ENCODE data around the gene AIP.

DNA sequence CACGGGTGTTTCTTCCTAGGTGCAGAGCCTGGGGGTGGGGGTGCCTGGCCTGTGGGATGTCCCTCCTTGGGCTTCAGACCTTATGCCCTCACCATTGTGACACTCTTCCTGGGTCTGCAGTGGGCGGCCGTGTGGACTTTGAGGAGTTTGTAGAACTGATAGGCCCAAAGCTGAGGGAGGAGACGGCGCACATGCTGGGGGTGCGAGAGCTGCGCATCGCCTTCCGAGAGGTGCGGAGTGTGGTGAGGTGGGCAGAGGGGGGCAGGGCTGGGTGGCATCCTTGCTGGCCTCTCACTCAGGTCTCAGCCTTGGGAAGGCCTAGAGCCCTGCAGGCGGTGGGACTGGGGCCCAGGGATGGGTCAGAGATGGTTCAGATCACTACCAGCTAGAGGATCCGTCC, 25.4 kb upstream of the AIP start:
- no peak for TF ChIP-seq CTCF (tag by site-specific recombination; IDR thresholded peaks at IDR 0.05)
- TF ChIP-seq, protein P1, sequence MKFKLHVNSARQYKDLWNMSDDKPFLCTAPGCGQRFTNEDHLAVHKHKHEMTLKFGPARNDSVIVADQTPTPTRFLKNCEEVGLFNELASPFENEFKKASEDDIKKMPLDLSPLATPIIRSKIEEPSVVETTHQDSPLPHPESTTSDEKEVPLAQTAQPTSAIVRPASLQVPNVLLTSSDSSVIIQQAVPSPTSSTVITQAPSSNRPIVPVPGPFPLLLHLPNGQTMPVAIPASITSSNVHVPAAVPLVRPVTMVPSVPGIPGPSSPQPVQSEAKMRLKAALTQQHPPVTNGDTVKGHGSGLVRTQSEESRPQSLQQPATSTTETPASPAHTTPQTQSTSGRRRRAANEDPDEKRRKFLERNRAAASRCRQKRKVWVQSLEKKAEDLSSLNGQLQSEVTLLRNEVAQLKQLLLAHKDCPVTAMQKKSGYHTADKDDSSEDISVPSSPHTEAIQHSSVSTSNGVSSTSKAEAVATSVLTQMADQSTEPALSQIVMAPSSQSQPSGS (tag by site-specific recombination; IDR thresholded peaks at IDR 0.05; ENCODE audit: low read depth) = no peak

Data from HEK293 (cell line).